ENCODE results near the gene HSP90AA1.

Gene HSP90AA1

DNA sequence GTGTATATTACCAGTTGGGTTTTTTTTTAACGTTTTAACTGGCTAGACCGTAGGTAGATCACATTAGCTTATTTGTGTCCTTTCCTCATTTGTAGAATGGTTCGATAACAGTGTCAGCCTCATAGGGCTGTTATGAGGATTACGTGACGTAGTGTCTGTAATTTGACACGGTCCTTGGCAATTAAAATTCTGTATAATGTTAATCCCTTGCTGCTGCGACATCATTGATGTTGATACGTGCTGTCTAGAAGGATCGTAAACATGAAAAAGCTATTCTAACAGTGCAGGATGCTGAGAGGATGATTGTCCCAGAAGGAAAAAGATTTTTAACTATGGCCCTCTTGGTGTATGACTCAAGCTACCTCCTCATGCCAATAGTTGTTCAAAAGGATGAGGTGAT is 50.9 kb downstream of the HSP90AA1 start:
- DNase-seq, result no peak

DNA sequence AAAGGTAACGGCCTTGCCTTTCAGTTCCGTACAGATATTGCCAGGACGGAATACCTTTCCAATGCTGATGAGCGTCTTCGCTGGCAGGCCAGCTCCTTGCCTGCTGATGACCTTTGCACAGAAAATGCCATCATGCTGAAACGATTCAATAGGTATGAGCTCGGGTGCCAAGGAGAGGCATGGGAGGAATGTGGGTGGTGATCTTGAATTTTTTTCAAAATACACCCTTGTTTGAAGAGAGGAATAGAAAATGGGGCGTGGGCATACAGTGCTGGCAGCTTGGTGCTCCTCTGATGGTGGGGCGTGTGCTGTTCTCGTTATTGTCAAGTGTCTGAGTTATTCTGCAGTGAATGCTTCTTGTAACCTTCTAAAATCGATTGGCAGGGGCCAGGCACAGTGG is 52.5 kb downstream of the HSP90AA1 start:
- DNase-seq, result no peak

DNA sequence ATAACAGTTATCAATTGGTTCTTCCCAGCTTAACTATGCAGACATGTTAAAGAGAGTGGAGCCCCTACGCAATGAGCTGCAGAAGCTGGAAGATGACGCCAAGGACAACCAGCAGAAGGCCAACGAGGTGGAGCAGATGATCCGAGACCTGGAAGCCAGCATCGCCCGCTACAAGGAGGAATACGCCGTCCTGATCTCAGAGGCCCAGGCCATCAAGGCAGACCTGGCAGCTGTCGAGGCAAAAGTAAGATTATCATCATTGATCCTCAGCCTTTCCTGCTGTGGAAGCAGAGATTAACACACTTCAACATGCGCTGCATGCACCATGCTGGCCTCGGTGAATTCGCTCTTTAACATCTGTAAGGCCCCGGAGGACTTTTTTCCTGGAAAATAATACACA is 53.6 kb downstream of the HSP90AA1 start:
- DNase-seq, result no peak

All from eye (tissue), 1 donor.